ENCODE results near the gene MXRA8. TPM values are rescaled to one million over a fixed set of nuclear protein-coding genes. Genes with fewer than 3 reads are reported as not detected.
"Not testable (repeated sequence)": the region's sequence is repeated elsewhere in the genome, so short reads cannot be mapped to it uniquely, and the experiment has no call there.

The MXRA8 gene
- total and polyA plus RNA-seq, 9 of the 15 experiments (the other 6 are each of a cell fraction or from before 2014, with no cell fraction given): 0.66 to 11.3 (median 6.3) TPM

- CTCF ChIA-PET (ENCODE audit: low intra/inter-chr PET ratio); H3K4me3 ChIP-seq; ATAC-seq; BruUV-seq (replicated peaks); H3K9me3 ChIP-seq (replicated peaks; ENCODE audit: control insufficient read depth, insufficient read depth, low read depth, low read length); H3K27me3 ChIP-seq (ENCODE audit: control insufficient read depth in 2 of 2, insufficient read depth in 2 of 2, low read length in 2 of 2); H3K4me2 ChIP-seq (ENCODE audit: insufficient read depth, low read length); H2AFZ ChIP-seq (ENCODE audit: low read depth, low read length); H3K27ac ChIP-seq (ENCODE audit: extremely low read depth, low read depth, low read length); in situ Hi-C loops (cut with MboI); H3K9me1 ChIP-seq (ENCODE audit: control insufficient read depth, insufficient read depth, low read length); DNase-seq (ENCODE audit: extremely low read depth in 1 of 4, low spot score in 3 of 4); intact Hi-C loops (cut with micrococcal nuclease); FAIRE-seq; H3K9ac ChIP-seq (ENCODE audit: insufficient read depth in 1 of 2, low read depth in 2 of 2, low read length in 2 of 2); TF ChIP-seq NR2C2 (CRISPR knock-in tag; IDR thresholded peaks at IDR 0.05): not testable (repeated sequence)
- 78% methylated on average over 8 of the region's 9 CpGs for WGBS (ENCODE audit: insufficient coverage, low coverage, missing lambda C conversion rate)
- TF ChIP-seq RBM22 (IDR thresholded peaks at IDR 0.05; ENCODE audit: low read depth, low read length, poor library complexity, severe bottlenecking) (peak; percentile 34), KDM5B (IDR thresholded peaks at IDR 0.05; ENCODE audit: insufficient replicate concordance, low read depth, low read length) (peak; percentile 14), POLR2B (IDR thresholded peaks at IDR 0.05; ENCODE audit: low read depth, partially characterized antibody) (peak; percentile 24), NR2C2 (tag; IDR thresholded peaks at IDR 0.05) (0 out of 2 replicates have a peak, but pooled peaks have one; percentile 44), RBFOX2 (IDR thresholded peaks at IDR 0.05; ENCODE audit: low read depth, low read length) (0 out of 2 replicates have a peak, but pooled peaks have one; percentile 29)
- Histone ChIP-seq H3K36me3 (ENCODE audit: control insufficient read depth, insufficient read depth, low read length) (peaks cover 71% of the 10 kb centered on the region), H3K4me1 (replicated peaks in 1 of 2; ENCODE audit: control insufficient read depth in 2 of 2, insufficient read depth in 2 of 2, low read length in 2 of 2) (peaks cover 23 to 68% of the 10 kb centered on the region in 2 experiments), H4K20me1 (replicated peaks; ENCODE audit: control insufficient read depth, insufficient read depth, low read length) (peaks cover 14% of the 10 kb centered on the region), H3K79me2 (ENCODE audit: control insufficient read depth, insufficient read depth, low read length) (peaks cover 84% of the 10 kb centered on the region)
- POLR2A ChIA-PET: interaction anchor here (0.7 to 1.7 kb wide), 9 partner anchors 7 to 356 kb away, joined by 3 to 8 read pairs (median 3); partner anchors contain the start of gene AURKAIP1
Observed at GRCh38 chr1:1402901-1403392, 44.6 kb upstream of the MXRA8 start.
